K562 (cell line): ENCODE data around the gene KIF18B. TPM values are rescaled to one million over a fixed set of nuclear protein-coding genes. Genes with fewer than 3 reads are reported as not detected.

Experiments used
- CREB3 ChIP-seq: fragments of 450-650 bp; conservative IDR thresholded peaks from 2 replicates; pipeline ENCODE4 v1.6.1; 2016; ENCODE audit warnings: missing genetic modification characterization, low read depth, mild to moderate bottlenecking, missing compliant biosample characterization, moderate library complexity
- EZH2 ChIP-seq: IDR thresholded peaks from 2 replicates; pipeline ENCODE4 v1.6.1; 2012; ENCODE audit warnings: low read depth, mild to moderate bottlenecking, inconsistent platforms, low read length, borderline replicate concordance
- FOXK1 ChIP-seq: sonication (generic); formaldehyde crosslinking; IDR thresholded peaks from 2 replicates; pipeline ENCODE4 v1.8.0; 2022; ENCODE audit warnings: missing genetic modification reagents, mild to moderate bottlenecking, borderline replicate concordance
- LARP7 ChIP-seq: fragments of 450-650 bp; IDR thresholded peaks from 2 replicates; pipeline ENCODE4 v1.6.1; 2016
- NR2F6 ChIP-seq: fragments of 450-650 bp; formaldehyde crosslinking; IDR thresholded peaks from 2 replicates; pipeline ENCODE4 v1.4.0; 2020; ENCODE audit warnings: mild to moderate bottlenecking
- ZC3H4 ChIP-seq: sonication (generic); formaldehyde crosslinking; IDR thresholded peaks from 2 replicates; pipeline ENCODE4 v1.9.0; 2021; ENCODE audit warnings: missing genetic modification reagents, borderline replicate concordance
- ZFX ChIP-seq: sonication (generic); formaldehyde crosslinking; IDR thresholded peaks from 2 replicates; pipeline ENCODE4 v1.8.0; 2022; ENCODE audit warnings: mild to moderate bottlenecking, missing genetic modification reagents, moderate library complexity
- ZNF57 ChIP-seq: fragments of 450-650 bp; formaldehyde crosslinking; IDR thresholded peaks from 2 replicates; pipeline ENCODE4 v1.4.0; 2020; ENCODE audit warnings: mild to moderate bottlenecking, moderate library complexity
- ZNF76 ChIP-seq: fragments of 250-450 bp; sonication (Bioruptor Pico); IDR thresholded peaks from 2 replicates; pipeline ENCODE4 v1.4.0; 2020; ENCODE audit warnings: mild to moderate bottlenecking, moderate library complexity, borderline replicate concordance
- ZNF766 ChIP-seq: fragments of 200-800 bp; sonication (Bioruptor generic); conservative IDR thresholded peaks from 2 replicates; pipeline ENCODE4 v1.6.1; 2016; ENCODE audit warnings: missing genetic modification characterization, missing compliant biosample characterization
- polyA plus RNA-seq, 8 experiments: library from polyadenylated mRNA; depleted of rRNA in 4 of 8; stranded (reverse) in 5 of 8; unstranded in 3 of 8; fragments of >200 nt; fragmentation: Nextera tagmentation in 2 of 8; fragmentation: Illumina TruSeq in 1 of 8; extraction: Ambion mirVana in 2 of 8; extraction: Trizol in 1 of 8; gene quantifications; 2 replicates each; pipeline versions ENCODE4 v1.2.1 to v1.2.3, GENCODE V29; 2011 to 2014; ENCODE audit warnings: inconsistent platforms in 1 of 8, missing spikeins in 1 of 8
- total RNA-seq, 7 experiments: library from RNA; depleted of rRNA in 6 of 7; stranded (reverse); fragments of >200 nt in 6 of 7; fragmentation: Illumina TruSeq in 2 of 7; extraction: Trizol in 2 of 7; gene quantifications; 2 replicates each; pipeline versions ENCODE4 v1.2.1 to v1.2.3, GENCODE V29; 2011 to 2021; ENCODE audit warnings: low replicate concordance in 1 of 7
- TF ChIP-seq, protein P1 (sequence below): fragments of 200-600 bp; sonication (generic); IDR thresholded peaks from one replicate; pipeline ENCODE4 v1.6.1; 2012; ENCODE audit warnings: mild to moderate bottlenecking, low read depth, low read length, inconsistent platforms

Gene KIF18B
- total and polyA plus RNA-seq, 9 of the 15 experiments (the other 6 are each of a cell fraction or from before 2014, with no cell fraction given): 2.0 to 42.8 (median 13.2) TPM

- TF ChIP-seq, protein P1, sequence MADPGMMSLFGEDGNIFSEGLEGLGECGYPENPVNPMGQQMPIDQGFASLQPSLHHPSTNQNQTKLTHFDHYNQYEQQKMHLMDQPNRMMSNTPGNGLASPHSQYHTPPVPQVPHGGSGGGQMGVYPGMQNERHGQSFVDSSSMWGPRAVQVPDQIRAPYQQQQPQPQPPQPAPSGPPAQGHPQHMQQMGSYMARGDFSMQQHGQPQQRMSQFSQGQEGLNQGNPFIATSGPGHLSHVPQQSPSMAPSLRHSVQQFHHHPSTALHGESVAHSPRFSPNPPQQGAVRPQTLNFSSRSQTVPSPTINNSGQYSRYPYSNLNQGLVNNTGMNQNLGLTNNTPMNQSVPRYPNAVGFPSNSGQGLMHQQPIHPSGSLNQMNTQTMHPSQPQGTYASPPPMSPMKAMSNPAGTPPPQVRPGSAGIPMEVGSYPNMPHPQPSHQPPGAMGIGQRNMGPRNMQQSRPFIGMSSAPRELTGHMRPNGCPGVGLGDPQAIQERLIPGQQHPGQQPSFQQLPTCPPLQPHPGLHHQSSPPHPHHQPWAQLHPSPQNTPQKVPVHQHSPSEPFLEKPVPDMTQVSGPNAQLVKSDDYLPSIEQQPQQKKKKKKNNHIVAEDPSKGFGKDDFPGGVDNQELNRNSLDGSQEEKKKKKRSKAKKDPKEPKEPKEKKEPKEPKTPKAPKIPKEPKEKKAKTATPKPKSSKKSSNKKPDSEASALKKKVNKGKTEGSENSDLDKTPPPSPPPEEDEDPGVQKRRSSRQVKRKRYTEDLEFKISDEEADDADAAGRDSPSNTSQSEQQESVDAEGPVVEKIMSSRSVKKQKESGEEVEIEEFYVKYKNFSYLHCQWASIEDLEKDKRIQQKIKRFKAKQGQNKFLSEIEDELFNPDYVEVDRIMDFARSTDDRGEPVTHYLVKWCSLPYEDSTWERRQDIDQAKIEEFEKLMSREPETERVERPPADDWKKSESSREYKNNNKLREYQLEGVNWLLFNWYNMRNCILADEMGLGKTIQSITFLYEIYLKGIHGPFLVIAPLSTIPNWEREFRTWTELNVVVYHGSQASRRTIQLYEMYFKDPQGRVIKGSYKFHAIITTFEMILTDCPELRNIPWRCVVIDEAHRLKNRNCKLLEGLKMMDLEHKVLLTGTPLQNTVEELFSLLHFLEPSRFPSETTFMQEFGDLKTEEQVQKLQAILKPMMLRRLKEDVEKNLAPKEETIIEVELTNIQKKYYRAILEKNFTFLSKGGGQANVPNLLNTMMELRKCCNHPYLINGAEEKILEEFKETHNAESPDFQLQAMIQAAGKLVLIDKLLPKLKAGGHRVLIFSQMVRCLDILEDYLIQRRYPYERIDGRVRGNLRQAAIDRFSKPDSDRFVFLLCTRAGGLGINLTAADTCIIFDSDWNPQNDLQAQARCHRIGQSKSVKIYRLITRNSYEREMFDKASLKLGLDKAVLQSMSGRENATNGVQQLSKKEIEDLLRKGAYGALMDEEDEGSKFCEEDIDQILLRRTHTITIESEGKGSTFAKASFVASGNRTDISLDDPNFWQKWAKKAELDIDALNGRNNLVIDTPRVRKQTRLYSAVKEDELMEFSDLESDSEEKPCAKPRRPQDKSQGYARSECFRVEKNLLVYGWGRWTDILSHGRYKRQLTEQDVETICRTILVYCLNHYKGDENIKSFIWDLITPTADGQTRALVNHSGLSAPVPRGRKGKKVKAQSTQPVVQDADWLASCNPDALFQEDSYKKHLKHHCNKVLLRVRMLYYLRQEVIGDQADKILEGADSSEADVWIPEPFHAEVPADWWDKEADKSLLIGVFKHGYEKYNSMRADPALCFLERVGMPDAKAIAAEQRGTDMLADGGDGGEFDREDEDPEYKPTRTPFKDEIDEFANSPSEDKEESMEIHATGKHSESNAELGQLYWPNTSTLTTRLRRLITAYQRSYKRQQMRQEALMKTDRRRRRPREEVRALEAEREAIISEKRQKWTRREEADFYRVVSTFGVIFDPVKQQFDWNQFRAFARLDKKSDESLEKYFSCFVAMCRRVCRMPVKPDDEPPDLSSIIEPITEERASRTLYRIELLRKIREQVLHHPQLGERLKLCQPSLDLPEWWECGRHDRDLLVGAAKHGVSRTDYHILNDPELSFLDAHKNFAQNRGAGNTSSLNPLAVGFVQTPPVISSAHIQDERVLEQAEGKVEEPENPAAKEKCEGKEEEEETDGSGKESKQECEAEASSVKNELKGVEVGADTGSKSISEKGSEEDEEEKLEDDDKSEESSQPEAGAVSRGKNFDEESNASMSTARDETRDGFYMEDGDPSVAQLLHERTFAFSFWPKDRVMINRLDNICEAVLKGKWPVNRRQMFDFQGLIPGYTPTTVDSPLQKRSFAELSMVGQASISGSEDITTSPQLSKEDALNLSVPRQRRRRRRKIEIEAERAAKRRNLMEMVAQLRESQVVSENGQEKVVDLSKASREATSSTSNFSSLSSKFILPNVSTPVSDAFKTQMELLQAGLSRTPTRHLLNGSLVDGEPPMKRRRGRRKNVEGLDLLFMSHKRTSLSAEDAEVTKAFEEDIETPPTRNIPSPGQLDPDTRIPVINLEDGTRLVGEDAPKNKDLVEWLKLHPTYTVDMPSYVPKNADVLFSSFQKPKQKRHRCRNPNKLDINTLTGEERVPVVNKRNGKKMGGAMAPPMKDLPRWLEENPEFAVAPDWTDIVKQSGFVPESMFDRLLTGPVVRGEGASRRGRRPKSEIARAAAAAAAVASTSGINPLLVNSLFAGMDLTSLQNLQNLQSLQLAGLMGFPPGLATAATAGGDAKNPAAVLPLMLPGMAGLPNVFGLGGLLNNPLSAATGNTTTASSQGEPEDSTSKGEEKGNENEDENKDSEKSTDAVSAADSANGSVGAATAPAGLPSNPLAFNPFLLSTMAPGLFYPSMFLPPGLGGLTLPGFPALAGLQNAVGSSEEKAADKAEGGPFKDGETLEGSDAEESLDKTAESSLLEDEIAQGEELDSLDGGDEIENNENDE: no peak
- TF ChIP-seq LARP7 (no peak), FOXK1 (CRISPR knock-in tag) (no peak), ZFX (CRISPR knock-in tag) (peak; percentile 44), ZC3H4 (CRISPR knock-in tag) (0 out of 2 replicates have a peak, but pooled peaks have one; percentile 57), ZNF76 (CRISPR knock-in tag) (no peak), ZNF766 (no peak), CREB3 (tag) (no peak), EZH2 (no peak), NR2F6 (CRISPR knock-in tag) (no peak), ZNF57 (CRISPR knock-in tag) (no peak)
Measured at GRCh38 chr17:44911133-44912001, 36.2 kb downstream of the KIF18B start (continued).
